Neural cell (in vitro differentiated cells): Measurements from ENCODE around the gene RPP14.

ENCODE experiments used
- EP300 ChIP-seq: fragments of 450-650 bp; conservative IDR thresholded peaks from 2 replicates; pipeline ENCODE4 v1.6.1; 2014; ENCODE audit warnings: antibody characterized with exemption, mild to moderate bottlenecking, moderate library complexity; ENCODE audit not compliant: poor library complexity, severe bottlenecking
- MXI1 ChIP-seq: fragments of 450-650 bp; conservative IDR thresholded peaks from 2 replicates; pipeline ENCODE4 v1.6.1; 2014; ENCODE audit warnings: antibody characterized with exemption, mild to moderate bottlenecking; ENCODE audit not compliant: poor library complexity, severe bottlenecking
- RAD21 ChIP-seq: fragments of 450-650 bp; conservative IDR thresholded peaks from 2 replicates; pipeline ENCODE4 v1.6.1; 2014; ENCODE audit warnings: antibody characterized with exemption, mild to moderate bottlenecking, moderate library complexity
- SMC3 ChIP-seq: fragments of 450-650 bp; conservative IDR thresholded peaks from 2 replicates; pipeline ENCODE4 v1.6.1; 2014; ENCODE audit warnings: antibody characterized with exemption, mild to moderate bottlenecking, moderate library complexity; ENCODE audit not compliant: poor library complexity
- TF ChIP-seq, protein P1 (sequence below): fragments of 450-650 bp; IDR thresholded peaks from 2 replicates; pipeline ENCODE4 v1.5.1; 2014; ENCODE audit warnings: antibody characterized with exemption, mild to moderate bottlenecking, moderate library complexity; ENCODE audit not compliant: poor library complexity, severe bottlenecking

DNA sequence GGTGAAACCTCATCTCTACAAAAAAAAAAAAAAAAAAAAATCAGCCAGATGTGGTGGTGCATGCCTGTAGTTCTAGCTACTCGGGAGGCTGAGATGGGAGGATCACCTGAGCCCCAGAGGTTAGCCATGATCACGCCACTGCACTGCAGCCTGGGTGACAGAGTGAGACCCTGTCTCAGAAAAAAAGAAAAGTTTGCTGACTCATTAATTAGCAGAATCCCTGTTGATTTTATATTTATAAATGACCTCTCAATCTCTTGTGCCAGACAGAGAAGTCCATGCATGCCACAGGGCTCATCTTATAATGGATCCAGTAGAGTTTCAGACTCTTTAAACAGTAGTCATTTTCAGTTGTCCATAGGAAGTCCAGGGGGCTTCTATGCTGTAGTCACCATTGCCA, 35.6 kb upstream of the RPP14 start:
- TF ChIP-seq, protein P1, sequence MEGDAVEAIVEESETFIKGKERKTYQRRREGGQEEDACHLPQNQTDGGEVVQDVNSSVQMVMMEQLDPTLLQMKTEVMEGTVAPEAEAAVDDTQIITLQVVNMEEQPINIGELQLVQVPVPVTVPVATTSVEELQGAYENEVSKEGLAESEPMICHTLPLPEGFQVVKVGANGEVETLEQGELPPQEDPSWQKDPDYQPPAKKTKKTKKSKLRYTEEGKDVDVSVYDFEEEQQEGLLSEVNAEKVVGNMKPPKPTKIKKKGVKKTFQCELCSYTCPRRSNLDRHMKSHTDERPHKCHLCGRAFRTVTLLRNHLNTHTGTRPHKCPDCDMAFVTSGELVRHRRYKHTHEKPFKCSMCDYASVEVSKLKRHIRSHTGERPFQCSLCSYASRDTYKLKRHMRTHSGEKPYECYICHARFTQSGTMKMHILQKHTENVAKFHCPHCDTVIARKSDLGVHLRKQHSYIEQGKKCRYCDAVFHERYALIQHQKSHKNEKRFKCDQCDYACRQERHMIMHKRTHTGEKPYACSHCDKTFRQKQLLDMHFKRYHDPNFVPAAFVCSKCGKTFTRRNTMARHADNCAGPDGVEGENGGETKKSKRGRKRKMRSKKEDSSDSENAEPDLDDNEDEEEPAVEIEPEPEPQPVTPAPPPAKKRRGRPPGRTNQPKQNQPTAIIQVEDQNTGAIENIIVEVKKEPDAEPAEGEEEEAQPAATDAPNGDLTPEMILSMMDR = no peak
- TF ChIP-seq MXI1 (no peak), SMC3 (no peak), RAD21 (no peak), EP300 (no peak)
